Measurements from ENCODE around the gene GBF1. TPM values are rescaled to one million over a fixed set of nuclear protein-coding genes. Genes with fewer than 3 reads are reported as not detected.
A peak's percentile ranks its signal among the peaks of the same experiment; 100 is the strongest.

The GBF1 gene
- total and polyA plus RNA-seq, 2 donors from 2014 or later: 14.4 to 53.3 TPM

- H3K9ac ChIP-seq (ENCODE audit: low read length in 3 of 3): no peak overlapping the region
- intact Hi-C loops (cut with DNase I): no loop called here
- no peak overlapping the region for H3K27ac ChIP-seq (ENCODE audit: low read depth in 2 of 2, low read length in 2 of 2)
- peaks cover 8% of the 10 kb centered on the region for H3K27me3 ChIP-seq (ENCODE audit: control insufficient read depth, insufficient read depth, low read length)
- no peak for TF ChIP-seq CTCF (IDR thresholded peaks at IDR 0.05; ENCODE audit: borderline replicate concordance, extremely low read depth, insufficient read depth)
- FAIRE-seq (no peak), DNase-seq (no peak)
- no peak overlapping the region for H3K4me3 ChIP-seq (ENCODE audit: low read length in 3 of 3)
- H3K36me3 ChIP-seq (ENCODE audit: control insufficient read depth in 2 of 3, insufficient read depth in 3 of 3, low read length in 3 of 3): no peaks in the 10 kb centered on the region
- no peaks in the 10 kb centered on the region for H3K9me3 ChIP-seq (ENCODE audit: control insufficient read depth in 2 of 3, insufficient read depth in 1 of 3, low read length in 3 of 3)
- peaks cover 5 to 10% (median 7%) of the 10 kb centered on the region in 3 donors for H3K4me1 ChIP-seq (ENCODE audit: control insufficient read depth in 2 of 3, insufficient read depth in 2 of 3, low read depth in 1 of 3, low read length in 3 of 3)
Observed at GRCh38 chr10:102237711-102238252, 7.5 kb upstream of the GBF1 start.

- intact Hi-C loops (cut with DNase I): no loop called here
- DNase-seq: peak in 3 of 5 donors; percentile 24 to 77 (median 38)
- Histone ChIP-seq H3K9me3 (ENCODE audit: control insufficient read depth in 2 of 3, insufficient read depth in 1 of 3, low read length in 3 of 3) (no peaks in the 10 kb centered on the region), H3K4me1 (ENCODE audit: control insufficient read depth in 2 of 3, insufficient read depth in 2 of 3, low read depth in 1 of 3, low read length in 3 of 3) (peaks cover 5 to 10% (median 7%) of the 10 kb centered on the region in 3 donors), H3K36me3 (ENCODE audit: control insufficient read depth in 2 of 3, insufficient read depth in 3 of 3, low read length in 3 of 3) (no peaks in the 10 kb centered on the region), H3K27ac (ENCODE audit: low read depth in 2 of 2, low read length in 2 of 2) (no peak overlapping the region), H3K27me3 (ENCODE audit: control insufficient read depth, insufficient read depth, low read length) (peaks cover 8% of the 10 kb centered on the region), H3K9ac (ENCODE audit: low read length in 3 of 3) (no peak overlapping the region), H3K4me3 (ENCODE audit: low read length in 3 of 3) (peak overlapping the region in 2 of 3 donors; percentile 55 to 61)
- no peak for FAIRE-seq
- no peak for TF ChIP-seq CTCF (IDR thresholded peaks at IDR 0.05; ENCODE audit: borderline replicate concordance, extremely low read depth, insufficient read depth)
Observed at GRCh38 chr10:102240467-102241031, 4.8 kb upstream of the GBF1 start.

GRCh38 chr10:102241032-102241443 is 4.3 kb upstream of the GBF1 start:
- no peaks in the 10 kb centered on the region for H3K9me3 ChIP-seq (ENCODE audit: control insufficient read depth in 2 of 3, insufficient read depth in 1 of 3, low read length in 3 of 3)
- peaks cover 5% of the 10 kb centered on the region for H3K27me3 ChIP-seq (ENCODE audit: control insufficient read depth, insufficient read depth, low read length)
- H3K36me3 ChIP-seq (ENCODE audit: control insufficient read depth in 2 of 3, insufficient read depth in 3 of 3, low read length in 3 of 3): no peaks in the 10 kb centered on the region
- FAIRE-seq (no peak), DNase-seq (peak in 1 of 5 donors; percentile 50)
- peaks cover 4 to 10% (median 5%) of the 10 kb centered on the region in 3 donors for H3K4me1 ChIP-seq (ENCODE audit: control insufficient read depth in 2 of 3, insufficient read depth in 2 of 3, low read depth in 1 of 3, low read length in 3 of 3)
- intact Hi-C loops (cut with DNase I): no loop called here
- peak overlapping the region; percentile 46 to 61 (median 55) for H3K4me3 ChIP-seq (ENCODE audit: low read length in 3 of 3)
- no peak for TF ChIP-seq CTCF (IDR thresholded peaks at IDR 0.05; ENCODE audit: borderline replicate concordance, extremely low read depth, insufficient read depth)
- H3K9ac ChIP-seq (ENCODE audit: low read length in 3 of 3): peak overlapping the region in 1 of 3 donors; percentile 47
- no peak overlapping the region for H3K27ac ChIP-seq (ENCODE audit: low read depth in 2 of 2, low read length in 2 of 2)

Measured in kidney (tissue), 14 donors.